Eye (tissue), 1 donor: ENCODE measurements around the gene KIF1A.
"Not testable (repeated sequence)": the region's sequence is repeated elsewhere in the genome, so short reads cannot be mapped to it uniquely, and the experiment has no call there.

Experiments used
- DNase-seq: peaks from one replicate; pipeline ENCODE4 v3.0.0-alpha.2; 2015

The KIF1A gene

GRCh38 chr2:240784629-240785423, 35.2 kb downstream of the KIF1A start:
- DNase-seq: no peak

- no peak for DNase-seq
Measured at GRCh38 chr2:240783819-240784621, 36.0 kb downstream of the KIF1A start.

DNA sequence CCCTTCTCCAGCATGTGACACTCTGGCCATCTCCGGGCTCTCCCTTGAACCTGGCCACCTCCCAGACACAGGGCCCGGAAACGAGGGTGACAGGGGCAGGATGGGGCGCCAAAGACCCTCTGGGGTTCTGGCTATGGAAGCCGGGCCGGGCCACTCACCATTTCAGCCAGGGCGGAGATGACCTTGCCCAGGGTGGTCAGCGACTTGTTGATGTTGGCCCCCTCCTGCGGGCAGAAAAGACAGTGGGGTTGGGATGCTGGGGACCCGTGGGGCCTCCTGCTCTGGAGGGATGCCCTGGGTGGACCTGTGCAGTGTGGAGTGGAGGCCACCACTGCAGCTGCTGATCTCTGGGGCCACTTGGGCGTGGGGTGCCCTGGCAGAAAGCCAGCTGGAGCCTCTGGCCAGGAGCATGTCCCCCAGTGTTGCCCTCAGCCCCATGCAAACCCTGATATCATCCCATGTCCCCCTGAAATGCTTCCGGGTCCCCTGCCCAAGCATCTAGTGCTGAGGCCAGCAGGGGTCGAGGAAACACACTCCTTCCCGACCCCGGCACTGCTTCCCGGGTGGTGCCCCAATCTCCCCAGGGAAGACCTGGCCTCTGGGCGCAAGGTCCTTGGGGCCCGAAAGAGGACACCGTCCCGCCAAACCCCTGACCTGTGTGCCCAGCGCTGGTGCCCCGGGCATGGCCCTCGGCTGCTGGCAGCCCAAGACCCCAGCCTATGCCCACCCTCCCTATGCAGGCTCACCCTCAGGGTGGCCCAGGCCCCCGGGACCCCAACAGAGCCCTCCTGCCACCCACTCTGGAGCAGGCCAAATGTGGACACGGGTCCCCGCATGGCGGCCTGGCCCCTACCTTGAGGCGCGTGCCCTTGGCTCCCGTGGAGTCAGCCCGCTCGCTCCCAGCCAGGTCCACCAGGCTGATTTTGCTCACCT, 36.9 kb downstream of the KIF1A start:
- no peak for DNase-seq

DNA sequence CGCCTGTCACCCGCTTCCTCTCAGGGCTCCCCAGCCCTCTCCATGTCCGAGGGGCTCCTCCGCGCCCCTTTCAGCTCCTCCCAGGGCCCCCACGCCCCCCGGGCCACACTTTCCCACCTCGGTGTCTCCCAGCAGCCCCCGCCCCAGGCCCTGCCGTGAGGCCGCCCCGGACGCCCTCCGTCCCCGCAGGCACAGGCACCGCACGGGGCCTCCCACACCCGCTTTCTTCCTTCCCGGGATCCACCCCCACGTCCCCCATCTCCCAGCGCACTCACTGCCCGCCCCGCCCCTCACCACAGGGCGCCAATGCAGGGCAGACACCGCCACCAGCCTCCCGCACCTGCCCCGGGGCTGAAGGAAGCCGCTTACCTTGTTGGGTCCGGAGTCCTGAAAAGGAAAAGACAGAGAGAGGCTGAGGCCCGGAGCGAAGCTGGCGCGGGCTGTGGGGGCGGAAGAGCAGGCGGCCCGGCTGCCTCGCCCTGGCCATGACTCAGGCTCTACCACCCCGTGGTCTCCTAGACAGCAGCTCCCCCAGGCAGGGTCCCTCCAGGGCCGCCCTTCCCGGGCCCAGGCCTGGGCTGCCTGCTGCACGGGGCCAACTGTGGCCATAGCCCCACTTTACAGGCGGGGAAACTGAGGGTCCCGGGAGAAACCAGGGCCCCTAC, 37.7 kb downstream of the KIF1A start:
- no peak for DNase-seq

DNA sequence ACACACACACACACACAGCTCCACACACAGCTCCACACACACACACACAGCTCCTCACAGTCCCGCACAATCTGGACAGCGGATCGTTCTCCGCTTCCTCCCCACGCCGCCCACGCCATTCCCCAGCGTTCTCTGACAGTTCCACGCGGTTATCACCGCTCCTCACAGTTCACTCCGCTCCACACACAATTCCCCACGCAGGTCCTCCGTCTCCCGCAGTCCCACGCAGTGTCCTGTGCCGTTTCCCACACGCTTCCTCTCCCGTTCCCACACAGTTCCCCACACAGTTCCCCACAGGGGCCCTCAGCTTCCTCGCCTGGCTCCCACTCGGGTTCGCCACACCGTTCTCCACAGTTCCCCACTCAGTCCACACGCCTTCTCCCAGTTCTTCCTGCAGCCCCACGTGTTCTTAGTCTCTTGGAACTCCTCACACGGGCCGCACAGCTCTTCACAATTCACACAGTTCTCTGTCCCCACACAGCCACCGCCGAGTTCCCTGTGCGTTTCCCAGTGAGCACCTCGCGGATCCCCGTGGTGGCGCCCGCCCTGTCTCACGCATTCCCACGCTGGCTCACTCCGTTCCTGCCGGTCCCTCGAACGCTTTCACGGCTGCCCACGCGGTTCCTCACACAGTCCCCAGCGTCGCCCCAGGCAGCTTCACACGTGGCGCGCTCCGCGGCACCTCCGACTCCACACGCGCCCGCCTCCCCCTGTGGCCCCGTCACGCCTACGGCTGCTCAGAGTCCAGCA, 38.4 kb downstream of the KIF1A start:
- DNase-seq: no peak

DNA sequence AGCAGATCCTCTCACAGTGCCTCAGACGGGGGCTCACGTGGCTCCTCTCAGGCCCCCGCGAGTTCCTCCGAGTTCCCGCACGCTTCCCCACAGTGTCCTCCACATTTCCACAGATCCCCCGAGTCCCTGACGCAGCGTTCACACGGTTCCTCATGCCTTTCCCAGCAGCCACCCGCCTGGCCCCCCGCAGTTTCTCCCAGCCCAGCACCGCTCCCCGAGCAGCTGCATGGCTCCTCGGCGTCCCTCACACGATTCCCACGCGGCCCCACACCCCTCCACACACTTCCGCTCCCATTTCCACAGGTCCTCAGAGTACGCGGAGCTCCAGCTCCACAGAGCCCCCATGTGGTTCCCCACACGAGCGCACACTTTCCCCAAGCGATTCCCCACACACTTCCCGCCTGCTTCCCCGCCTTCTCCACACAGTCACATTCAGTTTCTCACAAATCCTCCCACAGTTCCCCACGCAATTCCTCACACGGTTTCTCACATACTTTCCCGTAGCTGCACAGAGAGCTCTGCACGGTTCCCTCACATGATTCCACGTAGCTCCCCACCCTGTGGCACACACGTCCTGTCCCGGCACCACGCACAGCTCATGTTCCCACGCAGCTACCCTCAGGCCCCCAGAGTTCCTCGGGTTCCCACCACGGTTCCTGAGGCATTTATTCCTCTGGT, 39.9 kb downstream of the KIF1A start:
- DNase-seq: no peak

DNA sequence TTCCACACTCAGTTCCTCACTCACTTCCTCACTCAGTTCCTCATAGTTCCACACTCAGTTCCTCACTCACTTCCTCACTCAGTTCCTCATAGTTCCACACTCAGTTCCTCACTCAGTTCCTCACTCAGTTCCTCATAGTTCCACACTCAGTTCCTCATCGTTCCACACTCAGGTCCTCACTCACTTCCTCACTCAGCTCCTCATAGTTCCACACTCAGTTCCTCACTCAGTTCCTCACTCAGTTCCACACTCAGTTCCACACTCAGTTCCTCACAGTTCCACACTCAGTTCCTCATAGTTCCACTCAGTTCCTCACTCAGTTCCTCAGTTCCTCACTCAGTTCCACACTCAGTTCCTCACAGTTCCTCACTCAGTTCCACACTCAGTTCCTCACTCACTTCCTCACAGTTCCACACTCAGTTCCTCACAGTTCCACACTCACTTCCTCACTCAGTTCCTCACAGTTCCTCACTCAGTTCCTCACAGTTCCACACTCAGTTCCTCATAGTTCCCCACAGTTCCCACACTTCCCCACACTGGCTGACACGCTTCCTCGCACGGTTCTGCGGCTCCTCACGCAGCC, 40.7 kb downstream of the KIF1A start:
- not testable (repeated sequence) for DNase-seq

DNA sequence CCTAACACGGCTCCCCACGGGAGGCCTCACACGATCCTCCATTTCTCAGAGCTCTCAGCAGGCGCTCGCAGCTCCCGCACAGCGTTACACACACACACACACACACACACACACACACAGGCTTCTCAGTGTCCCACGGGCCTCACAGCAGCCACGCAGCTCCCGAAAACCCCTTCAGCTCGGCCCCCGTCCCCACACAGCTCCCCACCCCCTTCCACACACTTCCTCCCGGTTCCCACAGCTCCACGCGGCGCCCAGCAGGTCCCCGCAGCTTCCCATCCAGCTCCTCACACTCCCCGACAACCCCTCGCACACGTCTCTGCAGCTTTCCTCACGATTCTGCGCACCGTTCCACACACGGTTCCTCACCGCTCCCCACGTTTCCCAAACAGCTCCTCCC, 41.6 kb downstream of the KIF1A start:
- DNase-seq: no peak

DNA sequence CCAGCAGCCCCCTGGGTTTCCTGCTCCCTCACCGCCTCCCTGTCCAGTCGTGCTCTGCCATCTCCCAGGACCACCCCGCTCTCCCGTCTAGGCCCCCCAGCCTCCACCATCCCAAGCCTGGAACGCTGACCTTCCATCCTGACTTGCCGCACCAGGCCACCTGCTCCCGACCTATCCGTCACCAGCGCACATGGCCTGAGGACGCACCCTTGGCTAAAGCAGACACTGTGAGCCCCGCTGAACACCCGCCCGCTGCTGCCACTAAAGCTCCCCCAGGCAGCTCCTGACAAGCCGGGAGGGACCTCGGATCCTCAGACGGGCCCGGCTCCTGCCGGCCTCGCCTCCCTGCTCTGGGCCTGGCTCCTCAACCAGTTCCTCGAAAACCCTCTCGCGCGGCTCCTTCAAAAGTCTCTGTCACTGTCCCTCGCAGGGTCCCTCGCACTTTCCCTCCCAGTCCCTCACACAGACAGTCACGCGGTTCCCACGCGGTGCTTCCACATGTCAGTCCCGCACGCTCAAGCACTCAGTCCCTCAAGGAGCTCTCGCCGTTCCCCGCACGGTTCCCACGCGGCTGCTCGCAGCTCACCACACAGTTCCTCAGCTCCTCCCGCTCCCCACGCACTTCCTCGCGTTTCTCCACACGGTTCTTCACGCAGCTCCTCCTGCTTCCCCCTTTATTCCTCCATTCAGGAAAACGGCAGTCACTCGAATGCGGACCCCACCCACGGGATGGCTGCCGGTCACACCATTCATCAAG, 42.4 kb downstream of the KIF1A start:
- no peak for DNase-seq

DNA sequence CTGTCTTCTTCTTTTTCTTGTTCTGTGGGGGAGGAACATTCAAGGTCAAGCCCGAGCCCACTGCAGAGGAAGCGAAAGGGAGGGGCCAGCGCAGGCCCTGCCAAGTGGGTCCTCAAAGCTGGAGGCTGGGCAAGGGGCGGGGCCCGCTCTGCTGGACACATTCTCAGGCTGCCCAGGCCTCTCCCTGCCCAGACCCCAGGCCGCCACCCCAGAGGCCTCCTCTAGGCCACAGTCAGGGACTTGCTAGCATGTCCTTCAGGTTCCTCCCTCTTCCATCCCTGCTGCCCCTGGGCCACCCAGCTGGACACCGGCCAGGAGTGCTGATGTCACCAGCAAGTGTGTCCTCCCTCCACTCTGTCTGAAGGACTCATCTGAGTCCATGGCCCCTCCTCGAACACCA, 44.1 kb downstream of the KIF1A start:
- no peak for DNase-seq

DNA sequence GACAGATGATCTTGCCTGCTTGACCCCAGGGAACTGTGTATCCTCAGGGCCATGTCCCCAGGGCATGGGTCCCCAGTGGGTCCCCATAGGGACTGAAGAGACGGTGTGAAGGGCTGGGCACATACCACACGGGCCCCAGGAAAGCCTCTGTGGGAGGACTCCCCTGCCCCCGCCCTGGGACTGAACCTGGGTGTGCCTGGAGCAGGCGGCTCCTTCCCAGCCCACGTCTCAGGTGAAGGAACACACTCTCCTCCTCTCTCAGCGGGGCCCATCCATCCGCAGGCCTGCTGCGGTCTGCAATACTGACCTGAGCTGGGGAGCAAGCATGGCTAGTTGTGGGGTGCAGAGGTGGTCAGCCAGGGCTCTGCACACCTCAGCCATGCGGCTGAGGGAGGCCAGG, 45.2 kb downstream of the KIF1A start:
- no peak for DNase-seq

- DNase-seq: no peak
Measured at GRCh38 chr2:240769096-240769495, 50.9 kb downstream of the KIF1A start.

- DNase-seq: no peak
Measured at GRCh38 chr2:240768216-240768615, 51.8 kb downstream of the KIF1A start.

- no peak for DNase-seq
Measured at GRCh38 chr2:240767341-240767740, 52.7 kb downstream of the KIF1A start.

DNA sequence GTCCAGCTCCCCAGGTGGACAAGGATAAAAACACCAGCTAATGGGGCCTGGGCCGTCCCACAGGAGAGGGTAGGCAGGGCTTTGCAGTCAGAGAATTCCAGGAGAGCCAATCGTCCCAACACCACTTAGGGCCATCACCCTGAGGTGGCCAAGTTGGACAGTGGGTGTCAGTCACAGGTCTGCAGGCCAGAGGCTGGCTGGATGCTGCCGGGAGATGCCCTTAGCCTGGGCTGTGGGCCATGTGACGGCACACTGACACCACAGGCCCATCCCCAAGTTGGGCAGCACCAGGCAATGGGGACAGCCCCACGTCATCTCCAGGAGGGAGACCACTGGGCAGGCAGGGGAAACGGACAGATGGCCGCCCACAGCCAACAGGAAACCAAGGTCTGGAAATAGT, 53.9 kb downstream of the KIF1A start:
- DNase-seq: no peak

- no peak for DNase-seq
Measured at GRCh38 chr2:240765007-240765406, 55.0 kb downstream of the KIF1A start.

DNA sequence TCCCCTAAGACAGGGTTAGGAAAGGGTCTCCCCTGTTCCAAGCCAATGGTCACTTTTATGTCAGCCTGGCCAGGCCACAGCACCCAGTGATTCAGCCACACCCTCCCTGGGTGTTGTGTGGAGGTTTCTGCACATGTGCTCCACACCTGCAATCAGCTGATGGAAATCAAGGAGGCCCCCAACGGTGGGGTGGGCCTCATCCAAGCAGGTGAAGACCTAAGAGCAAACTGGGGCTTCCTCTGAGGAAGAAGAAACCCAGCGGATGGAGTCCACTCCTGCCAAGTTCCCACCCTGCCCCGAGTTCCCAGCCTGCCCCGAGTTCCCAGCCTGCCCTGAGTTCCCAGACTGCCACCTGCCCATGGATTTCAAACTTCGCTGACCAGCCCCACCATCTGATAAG, 55.4 kb downstream of the KIF1A start:
- DNase-seq: no peak

DNA sequence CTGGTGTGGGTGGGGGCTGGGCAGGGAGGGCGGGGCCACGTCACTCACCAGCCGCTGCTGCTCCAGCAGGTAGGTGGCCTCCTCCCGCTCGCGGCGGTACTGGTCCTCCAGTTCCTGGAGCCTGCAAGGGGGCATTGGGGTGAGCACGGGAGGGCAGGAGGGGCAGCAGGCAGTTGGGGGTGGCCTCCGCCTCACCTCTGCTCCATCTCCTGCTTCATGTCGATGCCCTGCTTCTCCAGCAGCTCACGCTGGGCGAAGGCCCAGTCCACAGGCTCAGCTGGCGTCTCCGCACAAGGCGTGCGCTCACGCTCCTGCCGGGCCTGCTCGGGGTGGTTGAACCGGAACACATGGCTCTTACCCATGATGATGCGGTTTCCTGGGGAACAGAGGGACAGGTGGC, 57.0 kb downstream of the KIF1A start:
- no peak for DNase-seq

DNA sequence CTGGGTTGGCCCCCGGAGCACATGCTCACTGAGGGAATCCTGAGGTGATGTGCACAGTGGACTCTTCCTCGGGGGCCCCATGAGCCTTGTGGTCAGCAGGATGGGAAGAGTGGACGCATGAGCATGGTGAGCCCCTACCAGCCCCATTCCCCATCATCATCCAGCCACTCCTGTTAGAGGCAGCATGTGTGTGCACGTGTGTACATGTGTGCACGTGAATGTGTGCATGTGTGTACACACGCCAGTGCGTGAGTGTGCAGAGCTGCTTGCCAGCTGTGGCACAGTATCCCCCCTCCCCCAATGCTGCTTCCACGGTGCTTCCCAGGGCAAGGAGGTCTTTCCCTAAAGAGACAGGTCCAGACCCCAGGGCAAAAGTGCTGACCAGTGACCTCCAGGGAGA, 57.8 kb downstream of the KIF1A start:
- DNase-seq: no peak
